SH-SY5Y (cell line): ENCODE measurements around the gene NBEAL2.

ENCODE experiments used
- GATA2 ChIP-seq: IDR thresholded peaks from 2 replicates; pipeline ENCODE4 v1.6.1; 2011; ENCODE audit warnings: mild to moderate bottlenecking, low read depth, low read length
- GATA3 ChIP-seq: IDR thresholded peaks from 2 replicates; pipeline ENCODE4 v1.6.1; 2011; ENCODE audit warnings: low read depth, mild to moderate bottlenecking, low read length, moderate library complexity

GRCh38 chr3:46960081-46960701 lies 19.3 kb upstream of the NBEAL2 start:
- TF ChIP-seq GATA2: no peak
- no peak for TF ChIP-seq GATA3
